IMR-90 (cell line): ENCODE results near the gene LONP1. TPM values are rescaled to one million over a fixed set of nuclear protein-coding genes. Genes with fewer than 3 reads are reported as not detected.

Source experiments
- ATAC-seq: fragments of 200-7000 bp; cut with Tn5 transposase; 2 replicates; pipeline ENCODE4 v1.9.1; 2020; ENCODE audit warnings: low read depth, mild to moderate bottlenecking, moderate library complexity
- BruUV-seq: library from RNA; stranded (reverse); fragments of 400-500 nt; replicated peaks from 2 replicates; lab custom pipeline; 2021; lab: Mats Ljungman, UMichigan
- CTCF ChIA-PET: fragments of 300-600 bp; formaldehyde crosslinking; extraction: SDS; loops from one replicate; lab custom pipeline; 2021; ENCODE audit warnings: antibody characterized with exemption; lab: Yijun Ruan, JAX
- POLR2A ChIA-PET: fragments of 300-600 bp; sonication (Branson Sonifier 250); formaldehyde crosslinking; loops from one replicate; lab custom pipeline; 2022; ENCODE audit warnings: antibody characterized with exemption; ENCODE audit not compliant: unreplicated experiment; lab: Charles Lee
- DNase-seq: peaks from one replicate; pipeline ENCODE4 v3.0.0; 2013
- H2AFZ ChIP-seq: replicated peaks from 2 replicates; pipeline ENCODE3; 2013; ENCODE audit warnings: low read length, mild to moderate bottlenecking; ENCODE audit not compliant: poor library complexity
- H2AK5ac ChIP-seq: 2 replicates; pipeline ENCODE4 v1.6.1; 2013; ENCODE audit warnings: low read depth, low read length, inconsistent platforms
- H2AK9ac ChIP-seq: replicated peaks from 2 replicates; pipeline ENCODE3; 2013; ENCODE audit warnings: mild to moderate bottlenecking, low read depth, low read length, moderate library complexity; ENCODE audit not compliant: poor library complexity
- H2BK120ac ChIP-seq: 2 replicates; pipeline ENCODE4 v1.6.1; 2013; ENCODE audit warnings: low read depth, low read length, inconsistent platforms
- H2BK15ac ChIP-seq: 3 replicates; pipeline ENCODE4 v1.6.1; 2013; ENCODE audit warnings: low read depth, low read length, inconsistent platforms
- H2BK20ac ChIP-seq: 2 replicates; pipeline ENCODE4 v1.6.1; 2013; ENCODE audit warnings: low read depth, mild to moderate bottlenecking, inconsistent platforms, low read length, moderate library complexity
- H2BK5ac ChIP-seq: 2 replicates; pipeline ENCODE4 v1.6.1; 2013; ENCODE audit warnings: mild to moderate bottlenecking, low read depth, low read length, inconsistent platforms; ENCODE audit not compliant: poor library complexity, severe bottlenecking
- H3K14ac ChIP-seq: replicated peaks from 2 replicates; pipeline ENCODE4 v1.6.1; 2013; ENCODE audit warnings: low read depth, low read length, inconsistent platforms
- H3K18ac ChIP-seq: 2 replicates; pipeline ENCODE4 v1.6.1; 2013; ENCODE audit warnings: low read depth, low read length, control low read depth
- H3K23ac ChIP-seq: 2 replicates; pipeline ENCODE4 v1.6.1; 2013; ENCODE audit warnings: low read depth, low read length, inconsistent platforms
- H3K27ac ChIP-seq: 2 replicates; pipeline ENCODE4 v1.5.1; 2013; ENCODE audit warnings: mild to moderate bottlenecking, control low read depth, low read length; ENCODE audit not compliant: insufficient read depth
- H3K27me3 ChIP-seq: 2 replicates; pipeline ENCODE4 v1.6.1; 2013; ENCODE audit warnings: low read length; ENCODE audit not compliant: control insufficient read depth, insufficient read depth
- H3K36me3 ChIP-seq: 2 replicates; pipeline ENCODE4 v1.6.1; 2013; ENCODE audit warnings: low read length, mixed read lengths; ENCODE audit not compliant: control insufficient read depth, insufficient read depth
- H3K4ac ChIP-seq: 2 replicates; pipeline ENCODE4 v1.6.1; 2013; ENCODE audit warnings: low read depth, low read length, inconsistent platforms
- H3K4me1 ChIP-seq: 2 replicates; pipeline ENCODE4 v1.6.1; 2013; ENCODE audit warnings: low read length, mixed read lengths; ENCODE audit not compliant: control insufficient read depth, insufficient read depth
- H3K4me2 ChIP-seq: 2 replicates; pipeline ENCODE4 v1.6.1; 2013; ENCODE audit warnings: low read depth, mild to moderate bottlenecking, control low read depth, low read length, moderate library complexity
- H3K4me3 ChIP-seq: 2 replicates; pipeline ENCODE4 v1.5.1; 2013; ENCODE audit warnings: low read depth, mild to moderate bottlenecking, control low read depth, low read length, moderate library complexity; ENCODE audit not compliant: insufficient read depth
- H3K56ac ChIP-seq: 2 replicates; pipeline ENCODE4 v1.6.1; 2013; ENCODE audit warnings: low read length, inconsistent platforms; ENCODE audit not compliant: insufficient read depth; ENCODE audit errors: extremely low read depth
- H3K79me1 ChIP-seq, 2 experiments: 2 replicates each; pipeline ENCODE4 v1.6.1; 2013; ENCODE audit warnings: low read length in 2 of 2, inconsistent platforms in 1 of 2, low read depth in 1 of 2
- H3K9ac ChIP-seq: 2 replicates; pipeline ENCODE4 v1.6.1; 2013; ENCODE audit warnings: low read depth, low read length, control low read depth
- H3K9me1 ChIP-seq: 2 replicates; pipeline ENCODE4 v1.6.1; 2013; ENCODE audit warnings: low read length, inconsistent platforms; ENCODE audit not compliant: insufficient read depth
- H3K9me3 ChIP-seq: 2 replicates; pipeline ENCODE4 v1.6.1; 2013; ENCODE audit warnings: low read length; ENCODE audit not compliant: control insufficient read depth, insufficient read depth
- H4K20me1 ChIP-seq: 2 replicates; pipeline ENCODE4 v1.6.1; 2013; ENCODE audit warnings: low read length, inconsistent platforms; ENCODE audit not compliant: insufficient read depth
- H4K5ac ChIP-seq: 2 replicates; pipeline ENCODE4 v1.6.1; 2013; ENCODE audit warnings: mild to moderate bottlenecking, low read depth, low read length, control low read depth
- H4K8ac ChIP-seq, 2 experiments: 2 replicates each; pipeline ENCODE4 v1.6.1; 2013; ENCODE audit warnings: low read depth in 2 of 2, low read length in 2 of 2, control low read depth in 1 of 2, inconsistent platforms in 1 of 2
- H4K91ac ChIP-seq: 2 replicates; pipeline ENCODE4 v1.6.1; 2013; ENCODE audit warnings: low read depth, low read length, inconsistent platforms; ENCODE audit not compliant: insufficient read depth
- CEBPB ChIP-seq: IDR thresholded peaks from 2 replicates; pipeline ENCODE4 v1.6.1; 2012; ENCODE audit warnings: low read depth, low read length, improper control_type of control experiment
- FOS ChIP-seq: fragments of 150-350 bp; IDR thresholded peaks from 2 replicates; pipeline ENCODE4 v1.6.1; 2016; ENCODE audit warnings: low read depth, low read length
- RFX5 ChIP-seq: IDR thresholded peaks from 2 replicates; pipeline ENCODE4 v1.8.0; 2012; ENCODE audit warnings: low read depth, mild to moderate bottlenecking, low read length, moderate library complexity
- WGBS, 2 experiments: methylation state at CpG; one replicate each; pipeline versions ENCODE4 v1.1.5 to v1.1.7; 2013; ENCODE audit warnings: missing lambda C conversion rate in 2 of 2; ENCODE audit not compliant: insufficient read length in 1 of 2; ENCODE audit errors: extremely low coverage in 2 of 2; 5-methylcytosine and 5-hydroxymethylcytosine counted together
- dilution Hi-C: fragments of 300-500 bp; cut with HindIII; formaldehyde crosslinking; loops from one replicate; pipeline ENCODE4 v1.14.3; 2018; ENCODE audit warnings: low sequenced_read_pairs; ENCODE audit not compliant: unreplicated experiment
- in situ Hi-C: fragments of 300-500 bp; cut with MboI; formaldehyde crosslinking; loops from 3 replicates; pipeline ENCODE4 v1.14.3; 2019; ENCODE audit warnings: low sequenced_read_pairs, inconsistent platforms, mixed read lengths
- intact Hi-C: fragments of 100-400 bp; cut with micrococcal nuclease; formaldehyde crosslinking; loops from 2 replicates; pipeline ENCODE4 v1.10.0; 2022
- polyA plus RNA-seq, 3 experiments: library from polyadenylated mRNA; depleted of rRNA; stranded (reverse); fragments of >200 nt; gene quantifications; 2 replicates each; pipeline ENCODE4 v1.2.3, GENCODE V29; 2012; ENCODE audit warnings: low replicate concordance in 1 of 3
- total RNA-seq: library from RNA; depleted of rRNA; stranded (reverse); fragments of >200 nt; gene quantifications from 2 replicates; pipeline ENCODE4 v1.2.3, GENCODE V29; 2012

Gene LONP1
- total and polyA plus RNA-seq, 2 of the 4 experiments (the other 2 are of a cell fraction), result 64.2 to 93.2 TPM

GRCh38 chr19:5753743-5754142 is 33.8 kb upstream of the LONP1 start:
- Histone ChIP-seq H2BK120ac (no peak overlapping the region), H2BK5ac (no peak overlapping the region), H3K27ac (no peak overlapping the region), H3K4me3 (no peak overlapping the region), H3K79me1 (no peaks in the 10 kb centered on the region), H3K18ac (no peak overlapping the region), H3K4ac (no peak overlapping the region), H2BK15ac (no peak overlapping the region), H3K56ac (no peak overlapping the region), H3K14ac (no peak overlapping the region), H4K20me1 (no peaks in the 10 kb centered on the region), H2BK20ac (no peak overlapping the region), H3K4me1 (no peaks in the 10 kb centered on the region), H4K91ac (no peak overlapping the region), H2AK5ac (no peak overlapping the region), H3K9ac (no peak overlapping the region), H4K5ac (no peak overlapping the region), H3K9me1 (no peaks in the 10 kb centered on the region), H3K27me3 (peaks cover 12% of the 10 kb centered on the region), H3K4me2 (no peak overlapping the region), H2AFZ (no peak overlapping the region), H3K36me3 (no peaks in the 10 kb centered on the region), H3K23ac (no peak overlapping the region), H3K9me3 (no peaks in the 10 kb centered on the region), H4K8ac (no peak overlapping the region), H2AK9ac (no peak overlapping the region)
- intact Hi-C loops, result no loop called here
- ChIA-PET CTCF (no interaction called here), POLR2A (no interaction called here)
- dilution Hi-C loops, result no loop called here
- TF ChIP-seq RFX5 (no peak), CEBPB (no peak), FOS (no peak)
- BruUV-seq, result no TSS peak
- DNase-seq (no peak), ATAC-seq (no peak)
- 60% methylated on average over 1 of the region's 6 CpGs; no CpG with 5 or more reads in 1 of the 2 experiments for WGBS, 2 experiments
- in situ Hi-C loops, result no loop called here
